Neutrophil (primary cell): ENCODE results near the gene PDE9A.

Experiments
- H3K27ac ChIP-seq: fragments of 200-600 bp; sonication (generic); 2 replicates; pipeline ENCODE4 v1.5.1; 2016; ENCODE audit warnings: mild to moderate bottlenecking, moderate library complexity
- H3K27me3 ChIP-seq: fragments of 200-600 bp; sonication (generic); 2 replicates; pipeline ENCODE4 v1.6.0; 2016; ENCODE audit warnings: mild to moderate bottlenecking
- H3K36me3 ChIP-seq: fragments of 200-600 bp; sonication (generic); 2 replicates; pipeline ENCODE4 v1.5.1; 2017
- H3K4me1 ChIP-seq, 2 experiments: fragments of 200-600 bp in 1 of 2; sonication (generic) in 1 of 2; 1 replicate in 1 of 2; 2 replicates in 1 of 2; pipeline versions ENCODE4 v1.5.1 to v1.6.1; 2013 to 2016; ENCODE audit warnings: low read depth in 1 of 2, low read length in 1 of 2, mild to moderate bottlenecking in 1 of 2, moderate library complexity in 1 of 2; ENCODE audit not compliant: control insufficient read depth in 1 of 2, insufficient read depth in 1 of 2
- H3K4me3 ChIP-seq, 2 experiments: fragments of 200-600 bp in 1 of 2; sonication (generic) in 1 of 2; 1 replicate in 1 of 2; 2 replicates in 1 of 2; pipeline ENCODE4 v1.5.1; 2013 to 2016; ENCODE audit warnings: low read depth in 1 of 2, low read length in 1 of 2, mild to moderate bottlenecking in 1 of 2, moderate library complexity in 1 of 2
- H3K9me3 ChIP-seq: fragments of 200-600 bp; sonication (generic); 2 replicates; pipeline ENCODE4 v1.5.1; 2016
- CTCF ChIP-seq: fragments of 200-600 bp; sonication (generic); IDR thresholded peaks from 2 replicates; pipeline ENCODE4 v1.5.1; 2016; ENCODE audit warnings: antibody characterized with exemption

PDE9A gene

GRCh38 chr21:42619841-42620240 lies 33.6 kb upstream of the PDE9A start:
- no peak for TF ChIP-seq CTCF
- peaks cover 47% of the 10 kb centered on the region for H3K27me3 ChIP-seq
- H3K9me3 ChIP-seq: no peaks in the 10 kb centered on the region
- no peak overlapping the region for H3K27ac ChIP-seq
- H3K4me3 ChIP-seq: no peak overlapping the region
- no peaks in the 10 kb centered on the region for H3K36me3 ChIP-seq
- peaks cover 4% of the 10 kb centered on the region in 2 experiments for H3K4me1 ChIP-seq

- Histone ChIP-seq H3K9me3 (no peaks in the 10 kb centered on the region), H3K4me3 (no peak overlapping the region), H3K27ac (no peak overlapping the region), H3K4me1 (no peaks in the 10 kb centered on the region), H3K36me3 (no peaks in the 10 kb centered on the region), H3K27me3 (peaks cover 49% of the 10 kb centered on the region)
- TF ChIP-seq CTCF: no peak
These were observed 32.1 kb upstream of the PDE9A start for GRCh38 chr21:42621166-42621818.

GRCh38 chr21:42621819-42622177 lies 31.6 kb upstream of the PDE9A start:
- H3K27ac ChIP-seq: no peak overlapping the region
- TF ChIP-seq CTCF: no peak
- no peak overlapping the region for H3K4me3 ChIP-seq
- no peaks in the 10 kb centered on the region for H3K9me3 ChIP-seq
- peaks cover 43% of the 10 kb centered on the region for H3K27me3 ChIP-seq
- no peaks in the 10 kb centered on the region for H3K4me1 ChIP-seq
- H3K36me3 ChIP-seq: no peaks in the 10 kb centered on the region

- TF ChIP-seq CTCF: no peak
- no peak overlapping the region for H3K4me3 ChIP-seq
- H3K36me3 ChIP-seq: no peaks in the 10 kb centered on the region
- no peak overlapping the region for H3K27ac ChIP-seq
- peaks cover 39% of the 10 kb centered on the region for H3K27me3 ChIP-seq
- H3K9me3 ChIP-seq: no peaks in the 10 kb centered on the region
- no peaks in the 10 kb centered on the region for H3K4me1 ChIP-seq
These were observed 31.1 kb upstream of the PDE9A start for GRCh38 chr21:42622284-42622683.

GRCh38 chr21:42623694-42624093 lies 29.7 kb upstream of the PDE9A start:
- TF ChIP-seq CTCF: no peak
- Histone ChIP-seq H3K27me3 (peaks cover 32% of the 10 kb centered on the region), H3K9me3 (no peaks in the 10 kb centered on the region), H3K27ac (no peak overlapping the region), H3K4me1 (no peaks in the 10 kb centered on the region), H3K36me3 (no peaks in the 10 kb centered on the region), H3K4me3 (no peak overlapping the region)
